Measurements from ENCODE around the gene COBL.
A peak's percentile ranks its signal among the peaks of the same experiment; 100 is the strongest.

COBL gene

GRCh38 chr7:51068401-51068800, 248.2 kb downstream of the COBL start:
- no peak for DNase-seq

- DNase-seq, result peak; percentile 40
Observed at GRCh38 chr7:51067757-51068156, 248.9 kb downstream of the COBL start.

GRCh38 chr7:51067258-51067657, 249.4 kb downstream of the COBL start:
- no peak for DNase-seq

- no peak for DNase-seq
Observed at GRCh38 chr7:51066405-51066882, 250.2 kb downstream of the COBL start.

GRCh38 chr7:51065766-51066165, 250.8 kb downstream of the COBL start:
- DNase-seq, result no peak

GRCh38 chr7:51064688-51065087, 251.9 kb downstream of the COBL start:
- DNase-seq, result no peak

- no peak for DNase-seq
Observed at GRCh38 chr7:51062222-51062987, 254.2 kb downstream of the COBL start.

GRCh38 chr7:51060536-51060935, 256.1 kb downstream of the COBL start:
- no peak for DNase-seq

GRCh38 chr7:51059504-51060142, 257.0 kb downstream of the COBL start:
- no peak for DNase-seq

GRCh38 chr7:51058764-51059163, 257.8 kb downstream of the COBL start:
- DNase-seq, result no peak

- no peak for DNase-seq
Observed at GRCh38 chr7:51055039-51055840, 261.4 kb downstream of the COBL start.

- no peak for DNase-seq
Observed at GRCh38 chr7:51054231-51054630, 262.4 kb downstream of the COBL start.

- DNase-seq, result no peak
Observed at GRCh38 chr7:51053160-51053925, 263.3 kb downstream of the COBL start.

- DNase-seq, result no peak
Observed at GRCh38 chr7:51046482-51046881, 270.1 kb downstream of the COBL start.

- DNase-seq, result no peak
Observed at GRCh38 chr7:51046103-51046466, 270.5 kb downstream of the COBL start.

GRCh38 chr7:51045319-51046102, 271.1 kb downstream of the COBL start:
- no peak for DNase-seq

GRCh38 chr7:51043461-51043860, 273.1 kb downstream of the COBL start:
- no peak for DNase-seq

- no peak for DNase-seq
Observed at GRCh38 chr7:51040787-51041186, 275.8 kb downstream of the COBL start.

- no peak for DNase-seq
Observed at GRCh38 chr7:51038573-51038972, 278.0 kb downstream of the COBL start.

- no peak for DNase-seq
Observed at GRCh38 chr7:51035716-51036115, 280.9 kb downstream of the COBL start.

- no peak for DNase-seq
Observed at GRCh38 chr7:51034521-51035264, 281.9 kb downstream of the COBL start.
